Stomach smooth muscle (tissue), 2 donors: ENCODE measurements around the gene CHD9.
"Not testable (repeated sequence)": the region's sequence is repeated elsewhere in the genome, so short reads cannot be mapped to it uniquely, and the experiment has no call there.

Experiments used
- H3K27ac ChIP-seq: one replicate; pipeline ENCODE4 v1.7.0; 2013; ENCODE audit warnings: mild to moderate bottlenecking, low read length, inconsistent platforms
- H3K27me3 ChIP-seq, 2 donors: one replicate each; pipeline ENCODE4 v1.7.0; 2013; ENCODE audit warnings: low read length in 2 of 2; ENCODE audit not compliant: insufficient read depth in 2 of 2, control insufficient read depth in 1 of 2
- H3K36me3 ChIP-seq, 2 donors: one replicate each; pipeline ENCODE4 v1.7.0; 2013; ENCODE audit warnings: low read length in 2 of 2; ENCODE audit not compliant: control insufficient read depth in 2 of 2, insufficient read depth in 2 of 2
- H3K4me1 ChIP-seq: one replicate; pipeline ENCODE4 v1.7.0; 2013; ENCODE audit warnings: low read length; ENCODE audit not compliant: control insufficient read depth, insufficient read depth
- H3K4me3 ChIP-seq, 2 donors: one replicate each; pipeline ENCODE4 v1.7.0; 2013; ENCODE audit warnings: low read length in 2 of 2
- H3K9ac ChIP-seq, 2 donors: one replicate each; pipeline ENCODE4 v1.7.0; 2013; ENCODE audit warnings: low read length in 2 of 2, mild to moderate bottlenecking in 1 of 2
- H3K9me3 ChIP-seq, 2 donors: one replicate each; pipeline ENCODE4 v1.7.0; 2013; ENCODE audit warnings: low read length in 2 of 2; ENCODE audit not compliant: control insufficient read depth in 2 of 2
- donor health status: healthy.
- donor health status: Pancreatic carcinoma.

The CHD9 gene

GRCh38 chr16:53051255-53051654 is 3.5 kb upstream of the CHD9 start:
- not testable (repeated sequence) for H3K4me3 ChIP-seq, H3K9ac ChIP-seq, H3K27ac ChIP-seq, H3K36me3 ChIP-seq, H3K9me3 ChIP-seq, H3K27me3 ChIP-seq
- peaks cover 14% of the 10 kb centered on the region for H3K4me1 ChIP-seq

DNA sequence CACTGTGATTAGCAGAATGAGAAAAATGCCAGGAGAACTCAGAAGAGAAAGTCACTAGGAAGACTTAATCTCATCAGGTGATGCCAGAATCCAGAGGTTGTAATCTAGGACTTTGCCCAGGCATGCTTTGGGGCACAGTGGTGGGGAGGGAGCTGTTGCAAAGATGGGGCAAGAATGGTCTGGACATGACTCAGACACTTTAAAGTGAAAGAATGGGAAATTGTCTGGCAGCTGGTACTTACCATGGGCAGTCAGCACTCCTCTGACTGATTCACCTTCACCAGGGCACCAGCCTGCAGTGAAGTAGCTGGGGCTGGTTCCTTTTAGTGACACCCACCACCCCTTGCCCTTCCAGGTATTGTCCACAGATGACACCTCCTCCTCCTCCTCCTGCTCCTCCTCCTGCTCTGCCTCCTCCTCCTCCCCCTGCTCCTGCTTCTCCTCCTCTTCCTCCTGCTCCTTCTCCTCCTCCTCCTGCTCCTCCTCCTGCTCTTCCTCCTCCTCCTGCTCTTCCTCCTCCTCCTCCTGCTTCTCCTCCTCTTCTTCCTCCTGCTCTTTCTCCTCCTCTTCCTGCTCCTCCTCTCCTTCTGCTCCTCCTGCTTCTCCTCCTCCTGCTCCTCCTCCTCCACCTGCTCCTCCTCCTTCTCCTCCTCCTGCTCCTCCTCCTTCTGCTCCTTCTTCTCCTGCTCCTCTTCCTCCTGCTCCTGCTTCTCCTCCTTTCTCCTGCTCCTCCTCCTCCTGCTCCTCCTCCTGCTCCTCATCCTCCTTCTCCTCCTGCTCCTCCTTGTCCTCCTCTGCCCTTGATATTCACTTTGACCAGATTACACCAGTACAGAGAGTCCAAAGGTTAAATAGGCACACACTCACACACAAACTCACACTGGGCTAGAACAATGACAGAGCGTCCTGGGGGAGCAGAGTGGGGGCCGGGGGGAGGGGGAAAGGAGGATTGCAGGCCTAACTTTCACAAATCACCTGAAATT is 2.0 kb upstream of the CHD9 start, which contains the start of gene CHD9NB:
CHD9NB (minus strand) TSS at position 379 of the 983 bp plus-strand sequence. CDS start 8,739 bp downstream, outside the sequence.
- Histone ChIP-seq H3K36me3 (no peaks in the 10 kb centered on the region), H3K27me3 (no peaks in the 10 kb centered on the region), H3K9me3 (no peaks in the 10 kb centered on the region), H3K4me1 (peaks cover 17% of the 10 kb centered on the region), H3K4me3 (no peak within 1 kb of the TSS), H3K9ac (no peak within 1 kb of the TSS), H3K27ac (no peak within 1 kb of the TSS)

DNA sequence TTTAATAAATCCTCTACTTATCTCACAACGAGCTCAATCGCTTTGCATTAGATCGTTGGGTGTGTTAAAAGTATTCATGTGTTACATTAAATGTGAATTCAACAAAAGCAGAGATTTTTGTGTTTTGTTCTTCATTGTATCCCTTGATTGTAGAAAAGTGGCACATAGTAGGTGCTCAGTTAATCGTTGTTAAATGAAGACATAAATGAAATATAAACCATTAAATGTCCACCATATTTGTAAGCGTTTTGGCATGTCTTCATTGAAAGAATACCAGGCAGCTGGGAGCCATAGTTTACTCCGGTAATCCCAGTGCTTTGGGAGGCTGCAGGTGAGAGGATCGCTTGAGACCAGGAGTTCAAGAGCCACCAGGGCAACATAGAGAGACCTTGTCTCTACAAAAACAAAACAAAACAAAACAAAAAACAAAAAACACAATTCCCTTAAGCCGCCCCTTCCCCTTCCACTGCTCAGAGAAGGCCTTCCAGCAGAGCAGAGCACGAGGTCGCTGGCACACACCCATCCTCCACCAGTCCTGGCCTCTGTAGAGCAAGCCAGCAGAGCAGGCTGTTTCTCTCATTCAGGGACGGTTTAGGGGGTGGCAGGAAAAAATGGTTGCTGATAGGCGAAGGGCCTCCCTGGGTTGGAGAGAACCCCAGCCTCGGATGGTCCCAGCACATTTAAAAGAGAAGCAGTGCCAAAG is 673 bp upstream of the CHD9 start:
- Histone ChIP-seq H3K27me3 (no peaks in the 10 kb centered on the region), H3K36me3 (no peaks in the 10 kb centered on the region), H3K9me3 (no peaks in the 10 kb centered on the region), H3K4me1 (peaks cover 23% of the 10 kb centered on the region), H3K9ac (peak overlapping the region; percentile 21 to 71), H3K4me3 (peak overlapping the region; percentile 69 to 85), H3K27ac (peak overlapping the region; percentile 62)

- H3K9me3 ChIP-seq, result no peaks in the 10 kb centered on the region
- peak overlapping the region; percentile 62 for H3K27ac ChIP-seq
- no peaks in the 10 kb centered on the region for H3K27me3 ChIP-seq
- peak overlapping the region; percentile 69 to 85 for H3K4me3 ChIP-seq
- peak overlapping the region; percentile 71 to 74 for H3K9ac ChIP-seq
- H3K36me3 ChIP-seq, result no peaks in the 10 kb centered on the region
- H3K4me1 ChIP-seq, result peaks cover 23% of the 10 kb centered on the region
Measured at GRCh38 chr16:53055541-53056391, 975 bp downstream of the CHD9 start.

GRCh38 chr16:53056392-53056881 is 1.6 kb downstream of the CHD9 start:
- no peak overlapping the region for H3K9ac ChIP-seq
- no peaks in the 10 kb centered on the region for H3K27me3 ChIP-seq
- no peaks in the 10 kb centered on the region for H3K36me3 ChIP-seq
- no peaks in the 10 kb centered on the region for H3K9me3 ChIP-seq
- H3K4me1 ChIP-seq, result peaks cover 23% of the 10 kb centered on the region
- H3K4me3 ChIP-seq, result peak overlapping the region; percentile 5 to 85
- H3K27ac ChIP-seq, result no peak overlapping the region

- no peak overlapping the region for H3K9ac ChIP-seq
- no peak overlapping the region for H3K27ac ChIP-seq
- no peaks in the 10 kb centered on the region for H3K9me3 ChIP-seq
- peaks cover 28% of the 10 kb centered on the region for H3K4me1 ChIP-seq
- H3K36me3 ChIP-seq, result no peaks in the 10 kb centered on the region
- no peaks in the 10 kb centered on the region for H3K27me3 ChIP-seq
- H3K4me3 ChIP-seq, result no peak overlapping the region
Measured at GRCh38 chr16:53057658-53058057, 2.9 kb downstream of the CHD9 start.

DNA sequence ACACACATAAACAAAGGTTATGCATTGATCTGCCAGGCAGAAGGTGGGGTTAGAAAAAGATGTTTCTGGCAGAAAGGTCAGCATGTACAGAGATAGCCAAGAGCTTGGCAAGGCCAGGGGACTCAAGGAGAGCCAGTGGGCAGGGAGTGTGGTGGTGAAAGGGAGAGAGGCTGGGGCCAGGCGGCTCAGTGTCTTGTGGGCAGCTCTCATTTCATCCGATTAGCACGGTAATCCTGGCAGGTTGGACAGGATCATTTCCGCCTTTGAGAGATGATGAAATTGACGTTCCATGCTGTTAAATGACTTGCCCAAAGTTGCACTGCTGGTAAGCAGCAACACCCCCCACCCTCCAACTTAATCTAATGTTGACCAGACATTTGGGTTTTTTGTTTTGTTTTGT is 3.6 kb downstream of the CHD9 start:
- Histone ChIP-seq H3K4me3 (no peak overlapping the region), H3K9me3 (no peaks in the 10 kb centered on the region), H3K9ac (no peak overlapping the region), H3K27ac (no peak overlapping the region), H3K27me3 (no peaks in the 10 kb centered on the region), H3K4me1 (peaks cover 25% of the 10 kb centered on the region), H3K36me3 (no peaks in the 10 kb centered on the region)

GRCh38 chr16:53058882-53059281 is 4.1 kb downstream of the CHD9 start:
- no peak overlapping the region for H3K4me3 ChIP-seq
- H3K4me1 ChIP-seq, result peaks cover 25% of the 10 kb centered on the region
- H3K36me3 ChIP-seq, result no peaks in the 10 kb centered on the region
- H3K27ac ChIP-seq, result no peak overlapping the region
- no peaks in the 10 kb centered on the region for H3K9me3 ChIP-seq
- no peak overlapping the region for H3K9ac ChIP-seq
- no peaks in the 10 kb centered on the region for H3K27me3 ChIP-seq

- H3K27me3 ChIP-seq, result no peaks in the 10 kb centered on the region
- H3K9ac ChIP-seq, result no peak overlapping the region
- no peaks in the 10 kb centered on the region for H3K9me3 ChIP-seq
- no peaks in the 10 kb centered on the region for H3K36me3 ChIP-seq
- H3K27ac ChIP-seq, result no peak overlapping the region
- H3K4me1 ChIP-seq, result peaks cover 20% of the 10 kb centered on the region
- no peak overlapping the region for H3K4me3 ChIP-seq
Measured at GRCh38 chr16:53059672-53060071, 4.9 kb downstream of the CHD9 start.

GRCh38 chr16:53061256-53061655 is 6.5 kb downstream of the CHD9 start:
- no peaks in the 10 kb centered on the region for H3K27me3 ChIP-seq
- no peaks in the 10 kb centered on the region for H3K9me3 ChIP-seq
- no peak overlapping the region for H3K9ac ChIP-seq
- H3K36me3 ChIP-seq, result no peaks in the 10 kb centered on the region
- no peak overlapping the region for H3K4me3 ChIP-seq
- no peak overlapping the region for H3K27ac ChIP-seq
- peaks cover 15% of the 10 kb centered on the region for H3K4me1 ChIP-seq
